EH (cell line): ENCODE results near the gene RARA.

Experiments
- DNase-seq: peaks from one replicate; pipeline ENCODE4 v3.0.0-alpha.2; 2015; ENCODE audit warnings: low read depth

The RARA gene

GRCh38 chr17:40329839-40330794 is 21.1 kb downstream of the RARA start:
- peak; percentile 34 for DNase-seq

GRCh38 chr17:40330850-40331470 is 22.0 kb downstream of the RARA start:
- no peak for DNase-seq

- DNase-seq: peak; percentile 70
These were observed 23.0 kb downstream of the RARA start for GRCh38 chr17:40331743-40332641.

- DNase-seq: no peak
These were observed 24.9 kb downstream of the RARA start for GRCh38 chr17:40333781-40334448.

- no peak for DNase-seq
These were observed 26.6 kb downstream of the RARA start for GRCh38 chr17:40335620-40336019.

GRCh38 chr17:40337351-40337750 is 28.4 kb downstream of the RARA start:
- DNase-seq: no peak

- DNase-seq: no peak
These were observed 29.1 kb downstream of the RARA start for GRCh38 chr17:40338058-40338457.

- DNase-seq: no peak
These were observed 30.1 kb downstream of the RARA start for GRCh38 chr17:40338941-40339649.

GRCh38 chr17:40340327-40340726 is 31.3 kb downstream of the RARA start:
- DNase-seq: no peak

GRCh38 chr17:40340880-40341807 is 32.2 kb downstream of the RARA start:
- peak; percentile 86 for DNase-seq

- DNase-seq: peak; percentile 72
These were observed 33.0 kb downstream of the RARA start for GRCh38 chr17:40341808-40342503.

- no peak for DNase-seq
These were observed 33.7 kb downstream of the RARA start for GRCh38 chr17:40342504-40343218.

GRCh38 chr17:40343219-40344119 is 34.5 kb downstream of the RARA start:
- DNase-seq: peak; percentile 20

GRCh38 chr17:40344421-40345160 is 35.6 kb downstream of the RARA start:
- peak; percentile 19 for DNase-seq

GRCh38 chr17:40345161-40345993 is 36.4 kb downstream of the RARA start:
- DNase-seq: peak; percentile 78
